OCI-LY1 (cell line): ENCODE data around the gene MIER1.

ENCODE experiments used
- EZH2 ChIP-seq: fragments of 200-600 bp; sonication (generic), shearing (Covaris generic); IDR thresholded peaks from 2 replicates; pipeline ENCODE4 v1.8.0; 2017; ENCODE audit warnings: borderline replicate concordance, mixed run types, mild to moderate bottlenecking, antibody characterized with exemption, low read length, moderate library complexity, mixed read lengths
- TF ChIP-seq, protein P1 (sequence below): fragments of 200-600 bp; sonication (generic), shearing (Covaris generic); IDR thresholded peaks from 2 replicates; pipeline ENCODE4 v1.5.1; 2017; ENCODE audit warnings: mild to moderate bottlenecking, antibody characterized with exemption, low read length, moderate library complexity, mixed read lengths

GRCh38 chr1:66927528-66927927 is 2.7 kb downstream of the MIER1 start:
- TF ChIP-seq, protein P1, sequence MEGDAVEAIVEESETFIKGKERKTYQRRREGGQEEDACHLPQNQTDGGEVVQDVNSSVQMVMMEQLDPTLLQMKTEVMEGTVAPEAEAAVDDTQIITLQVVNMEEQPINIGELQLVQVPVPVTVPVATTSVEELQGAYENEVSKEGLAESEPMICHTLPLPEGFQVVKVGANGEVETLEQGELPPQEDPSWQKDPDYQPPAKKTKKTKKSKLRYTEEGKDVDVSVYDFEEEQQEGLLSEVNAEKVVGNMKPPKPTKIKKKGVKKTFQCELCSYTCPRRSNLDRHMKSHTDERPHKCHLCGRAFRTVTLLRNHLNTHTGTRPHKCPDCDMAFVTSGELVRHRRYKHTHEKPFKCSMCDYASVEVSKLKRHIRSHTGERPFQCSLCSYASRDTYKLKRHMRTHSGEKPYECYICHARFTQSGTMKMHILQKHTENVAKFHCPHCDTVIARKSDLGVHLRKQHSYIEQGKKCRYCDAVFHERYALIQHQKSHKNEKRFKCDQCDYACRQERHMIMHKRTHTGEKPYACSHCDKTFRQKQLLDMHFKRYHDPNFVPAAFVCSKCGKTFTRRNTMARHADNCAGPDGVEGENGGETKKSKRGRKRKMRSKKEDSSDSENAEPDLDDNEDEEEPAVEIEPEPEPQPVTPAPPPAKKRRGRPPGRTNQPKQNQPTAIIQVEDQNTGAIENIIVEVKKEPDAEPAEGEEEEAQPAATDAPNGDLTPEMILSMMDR: no peak
- no peak for TF ChIP-seq EZH2
